CD4-positive, alpha-beta T cell (primary cell): ENCODE results near the gene KCNMA1. TPM values are rescaled to one million over a fixed set of nuclear protein-coding genes. Genes with fewer than 3 reads are reported as not detected.

ENCODE experiments used
- ATAC-seq: fragments of 200-7000 bp; cut with Tn5 transposase; one replicate; pipeline ENCODE4 v1.10.0; 2022; ENCODE audit warnings: mild to moderate bottlenecking; ENCODE audit not compliant: poor library complexity
- CTCF ChIA-PET: fragments of 350-600 bp; sonication (Branson Sonifier 250); formaldehyde crosslinking; loops from one replicate; lab custom pipeline; 2021; ENCODE audit warnings: antibody characterized with exemption, inconsistent platforms; lab: Charles Lee
- POLR2A ChIA-PET: fragments of 350-600 bp; sonication (Branson Sonifier 250); formaldehyde crosslinking; loops from one replicate; lab custom pipeline; 2021; ENCODE audit warnings: antibody characterized with exemption, inconsistent platforms; lab: Charles Lee
- DNase-seq, 14 experiments: peaks; one replicate each; pipeline ENCODE4 v3.0.0-alpha.2; 2013 to 2020; ENCODE audit warnings: mixed read lengths in 2 of 14
- H3K27ac ChIP-seq, 2 donors: one replicate each; pipeline versions ENCODE4 v1.5.1 to v1.7.0; 2013; ENCODE audit warnings: low read length in 2 of 2, low read depth in 1 of 2, mild to moderate bottlenecking in 1 of 2
- H3K27me3 ChIP-seq, 2 experiments: 1 replicate in 1 of 2; 2 replicates in 1 of 2; pipeline versions ENCODE4 v1.6.1 to v1.7.0; 2013; ENCODE audit warnings: low read length in 2 of 2, control low read depth in 1 of 2, mild to moderate bottlenecking in 1 of 2, moderate library complexity in 1 of 2; ENCODE audit not compliant: insufficient read depth in 2 of 2, control insufficient read depth in 1 of 2
- H3K36me3 ChIP-seq: one replicate; pipeline ENCODE4 v1.6.1; 2013; ENCODE audit warnings: low read length, control low read depth; ENCODE audit not compliant: insufficient read depth
- H3K4me1 ChIP-seq: one replicate; pipeline ENCODE4 v1.6.1; 2013; ENCODE audit warnings: low read length, control low read depth; ENCODE audit not compliant: insufficient read depth
- H3K4me3 ChIP-seq: one replicate; pipeline ENCODE4 v1.5.1; 2013; ENCODE audit warnings: mild to moderate bottlenecking, low read length, moderate library complexity
- H3K9me3 ChIP-seq, 2 experiments: 1 replicate in 1 of 2; 2 replicates in 1 of 2; pipeline versions ENCODE4 v1.6.1 to v1.7.0; 2013; ENCODE audit warnings: low read length in 2 of 2, mild to moderate bottlenecking in 2 of 2, control low read depth in 1 of 2, moderate library complexity in 1 of 2; ENCODE audit not compliant: control insufficient read depth in 1 of 2, insufficient read depth in 1 of 2
- H3K27ac Mint-ChIP-seq: one replicate; pipeline ENCODE4 v1.8.0; 2020; ENCODE audit warnings: mixed read lengths
- H3K27me3 Mint-ChIP-seq: one replicate; pipeline ENCODE4 v1.8.0; 2021; ENCODE audit warnings: mixed read lengths
- H3K36me3 Mint-ChIP-seq: one replicate; pipeline ENCODE4 v1.8.0; 2021; ENCODE audit warnings: low read depth, mixed read lengths
- H3K4me1 Mint-ChIP-seq: one replicate; pipeline ENCODE4 v1.8.0; 2021; ENCODE audit warnings: low read depth, mixed read lengths
- H3K4me3 Mint-ChIP-seq: one replicate; pipeline ENCODE4 v1.8.0; 2020; ENCODE audit warnings: mild to moderate bottlenecking, mixed read lengths
- H3K9me3 Mint-ChIP-seq: one replicate; pipeline ENCODE4 v1.8.0; 2020; ENCODE audit warnings: mixed read lengths
- intact Hi-C, 2 experiments: fragments of 100-400 bp; cut with DNase I in 1 of 2; cut with micrococcal nuclease in 1 of 2; formaldehyde crosslinking; loops; one replicate each; pipeline versions ENCODE4 v1.15.1 to v1.9.0; 2023 to 2025; cut with DNase I, micrococcal nuclease
- total RNA-seq, 174 experiments: library from RNA in 2 of 174; stranded (reverse) in 2 of 174; gene quantifications; one replicate each; pipeline ENCODE4 v1.2.3 and lab custom pipeline; 2021 to 2026
- TF ChIP-seq, protein P1 (sequence below): fragments of 200-600 bp; IDR thresholded peaks from one replicate; pipeline ENCODE4 v1.8.0; 2022; ENCODE audit warnings: antibody characterized with exemption, mild to moderate bottlenecking

The KCNMA1 gene
- total RNA-seq, 2 experiments from 2014 or later: not detected

- Histone ChIP-seq H3K27ac (no peak overlapping the region), H3K36me3 (no peaks in the 10 kb centered on the region), H3K9me3 (no peaks in the 10 kb centered on the region), H3K27me3 (peaks cover 2 to 3% of the 10 kb centered on the region in 2 experiments), H3K4me3 (no peak overlapping the region), H3K4me1 (no peaks in the 10 kb centered on the region)
- TF ChIP-seq, protein P1, sequence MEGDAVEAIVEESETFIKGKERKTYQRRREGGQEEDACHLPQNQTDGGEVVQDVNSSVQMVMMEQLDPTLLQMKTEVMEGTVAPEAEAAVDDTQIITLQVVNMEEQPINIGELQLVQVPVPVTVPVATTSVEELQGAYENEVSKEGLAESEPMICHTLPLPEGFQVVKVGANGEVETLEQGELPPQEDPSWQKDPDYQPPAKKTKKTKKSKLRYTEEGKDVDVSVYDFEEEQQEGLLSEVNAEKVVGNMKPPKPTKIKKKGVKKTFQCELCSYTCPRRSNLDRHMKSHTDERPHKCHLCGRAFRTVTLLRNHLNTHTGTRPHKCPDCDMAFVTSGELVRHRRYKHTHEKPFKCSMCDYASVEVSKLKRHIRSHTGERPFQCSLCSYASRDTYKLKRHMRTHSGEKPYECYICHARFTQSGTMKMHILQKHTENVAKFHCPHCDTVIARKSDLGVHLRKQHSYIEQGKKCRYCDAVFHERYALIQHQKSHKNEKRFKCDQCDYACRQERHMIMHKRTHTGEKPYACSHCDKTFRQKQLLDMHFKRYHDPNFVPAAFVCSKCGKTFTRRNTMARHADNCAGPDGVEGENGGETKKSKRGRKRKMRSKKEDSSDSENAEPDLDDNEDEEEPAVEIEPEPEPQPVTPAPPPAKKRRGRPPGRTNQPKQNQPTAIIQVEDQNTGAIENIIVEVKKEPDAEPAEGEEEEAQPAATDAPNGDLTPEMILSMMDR: no peak
- Mint-ChIP-seq H3K4me3 (no peak overlapping the region), H3K27ac (no peak overlapping the region), H3K27me3 (peaks cover 36% of the 10 kb centered on the region), H3K36me3 (no peaks in the 10 kb centered on the region), H3K4me1 (no peaks in the 10 kb centered on the region), H3K9me3 (no peaks in the 10 kb centered on the region)
- ATAC-seq: no peak
- CTCF ChIA-PET: no interaction called here
- intact Hi-C loops: no loop called here
- DNase-seq: no peak
- POLR2A ChIA-PET: no interaction called here
Observed at GRCh38 chr10:77628906-77629730, 8.5 kb downstream of the KCNMA1 start.

DNA sequence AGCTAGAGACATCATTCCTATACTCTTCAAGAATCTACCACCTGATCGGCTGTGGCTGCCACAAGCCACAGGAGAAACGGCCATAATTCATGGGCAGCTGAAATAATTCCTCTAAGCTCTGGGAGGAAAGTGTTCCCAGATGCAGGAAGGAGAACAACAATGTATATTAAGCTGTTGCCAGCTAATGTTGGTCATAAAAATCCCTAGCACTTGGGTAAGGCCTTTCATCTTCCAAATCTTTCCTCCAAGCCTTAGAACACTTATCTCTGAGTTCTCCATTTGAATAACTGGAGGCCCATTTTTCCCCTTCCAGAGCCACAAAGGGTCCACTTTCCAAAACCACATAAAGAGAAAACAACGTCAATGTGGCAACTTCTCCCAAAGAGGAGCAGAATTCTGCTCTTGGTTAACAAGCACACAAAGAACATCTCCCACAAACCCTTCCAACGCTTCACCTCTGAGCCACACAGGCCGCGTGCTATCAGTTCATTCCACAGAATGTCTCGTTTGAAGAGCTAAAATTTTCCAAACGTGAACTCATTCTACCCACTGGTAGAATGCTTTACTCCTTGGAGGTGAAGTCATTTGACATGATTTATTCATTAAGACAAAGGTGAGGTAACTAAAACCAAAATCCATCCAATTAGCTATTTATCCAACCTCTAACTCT lies 11.2 kb downstream of the KCNMA1 start:
- intact Hi-C loops: no loop called here
- no peak for ATAC-seq

GRCh38 chr10:77625379-77625778 lies 12.2 kb downstream of the KCNMA1 start:
- Mint-ChIP-seq H3K4me1 (peaks cover 6% of the 10 kb centered on the region), H3K9me3 (no peaks in the 10 kb centered on the region), H3K27me3 (peaks cover 19% of the 10 kb centered on the region), H3K4me3 (no peak overlapping the region), H3K36me3 (no peaks in the 10 kb centered on the region), H3K27ac (no peak overlapping the region)
- intact Hi-C loops: no loop called here
- ChIA-PET POLR2A (no interaction called here), CTCF (no interaction called here)
- TF ChIP-seq, protein P1: no peak
- H3K36me3 ChIP-seq: no peaks in the 10 kb centered on the region
- no peaks in the 10 kb centered on the region for H3K27me3 ChIP-seq
- ATAC-seq (no peak), DNase-seq (peak in 1 of 14 experiments; percentile 17)
- no peak overlapping the region for H3K27ac ChIP-seq
- H3K9me3 ChIP-seq: no peaks in the 10 kb centered on the region
- no peaks in the 10 kb centered on the region for H3K4me1 ChIP-seq
- no peak overlapping the region for H3K4me3 ChIP-seq

More for the DNA sequence above, 11.2 kb downstream of the KCNMA1 start:
- Mint-ChIP-seq H3K4me1 (peaks cover 6% of the 10 kb centered on the region), H3K9me3 (no peaks in the 10 kb centered on the region), H3K36me3 (no peaks in the 10 kb centered on the region), H3K27ac (no peak overlapping the region), H3K4me3 (no peak overlapping the region), H3K27me3 (peaks cover 19% of the 10 kb centered on the region)
- Histone ChIP-seq H3K27me3 (peaks cover 0 to 2% of the 10 kb centered on the region in 2 experiments), H3K4me3 (no peak overlapping the region), H3K36me3 (no peaks in the 10 kb centered on the region), H3K9me3 (no peaks in the 10 kb centered on the region), H3K27ac (no peak overlapping the region), H3K4me1 (no peaks in the 10 kb centered on the region)
- CTCF ChIA-PET: no interaction called here
- POLR2A ChIA-PET: no interaction called here
- no peak for DNase-seq
- TF ChIP-seq, protein P1: no peak
